Fibroblast of lung (primary cell): ENCODE results near the gene SDCCAG8. TPM values are rescaled to one million over a fixed set of nuclear protein-coding genes. Genes with fewer than 3 reads are reported as not detected.

Experiments
- DNase-seq, 2 donors: peaks; one replicate each; pipeline versions ENCODE4 v3.0.0 to v3.0.0-alpha.2; 2010; ENCODE audit warnings: low read depth in 2 of 2
- H2AFZ ChIP-seq: 2 replicates; pipeline ENCODE4 v1.5.1; 2012; ENCODE audit warnings: low read length, control low read depth, inconsistent platforms
- H3K27ac ChIP-seq: 2 replicates; pipeline ENCODE4 v1.5.1; 2011; ENCODE audit warnings: low read length, control low read depth; ENCODE audit not compliant: insufficient read depth
- H3K27me3 ChIP-seq: 2 replicates; pipeline ENCODE4 v1.5.1; 2011; ENCODE audit warnings: mild to moderate bottlenecking, low read length; ENCODE audit not compliant: control insufficient read depth, insufficient read depth
- H3K36me3 ChIP-seq: 2 replicates; pipeline ENCODE4 v1.5.1; 2011; ENCODE audit warnings: low read length; ENCODE audit not compliant: control insufficient read depth, insufficient read depth
- H3K4me1 ChIP-seq: 2 replicates; pipeline ENCODE4 v1.5.1; 2011; ENCODE audit warnings: low read length; ENCODE audit not compliant: control insufficient read depth, insufficient read depth; ENCODE audit errors: extremely low read depth
- H3K4me2 ChIP-seq: 2 replicates; pipeline ENCODE4 v1.5.1; 2011; ENCODE audit warnings: low read length, control low read depth; ENCODE audit not compliant: insufficient read depth; ENCODE audit errors: extremely low read depth
- H3K4me3 ChIP-seq, 4 experiments: fragments of 200-600 bp in 1 of 4; sonication (generic) in 1 of 4; replicated peaks in 1 of 4; 2 replicates each; pipeline ENCODE4 v1.5.1; 2011 to 2016; ENCODE audit warnings: low read length in 4 of 4, low read depth in 3 of 4, mild to moderate bottlenecking in 3 of 4, control low read depth in 2 of 4, inconsistent platforms in 1 of 4, mixed read lengths in 1 of 4; ENCODE audit not compliant: insufficient read depth in 1 of 4; ENCODE audit errors: control extremely low read depth in 1 of 4
- H3K79me2 ChIP-seq: 2 replicates; pipeline ENCODE4 v1.5.1; 2012; ENCODE audit warnings: mild to moderate bottlenecking, low read length, inconsistent platforms; ENCODE audit not compliant: control insufficient read depth, insufficient read depth
- H3K9ac ChIP-seq: 2 replicates; pipeline ENCODE4 v1.5.1; 2011; ENCODE audit warnings: mild to moderate bottlenecking, low read length, control low read depth; ENCODE audit not compliant: insufficient read depth
- H3K9me3 ChIP-seq: 2 replicates; pipeline ENCODE4 v1.5.1; 2012; ENCODE audit warnings: low read depth, low read length; ENCODE audit not compliant: control insufficient read depth, insufficient read depth
- H4K20me1 ChIP-seq: 2 replicates; pipeline ENCODE4 v1.5.1; 2011; ENCODE audit warnings: low read length; ENCODE audit not compliant: control insufficient read depth, insufficient read depth; ENCODE audit errors: extremely low read depth
- CTCF ChIP-seq, 2 donors: IDR thresholded peaks in 1 of 2; conservative IDR thresholded peaks in 1 of 2; 1 replicate in 1 of 2; 2 replicates in 1 of 2; pipeline ENCODE4 v1.5.1; 2011 to 2012; ENCODE audit warnings: low read length in 2 of 2, control low read depth in 1 of 2, inconsistent platforms in 1 of 2, low read depth in 1 of 2, mild to moderate bottlenecking in 1 of 2
- EZH2 ChIP-seq: IDR thresholded peaks from 2 replicates; pipeline ENCODE4 v1.5.1; 2012; ENCODE audit warnings: low read length, control low read depth, mild to moderate bottlenecking; ENCODE audit errors: missing control alignments
- polyA plus RNA-seq, 2 donors: library from polyadenylated mRNA; depleted of rRNA in 1 of 2; stranded (reverse) in 1 of 2; unstranded in 1 of 2; fragments of >200 nt; gene quantifications; 2 replicates each; pipeline ENCODE4 v1.2.1, GENCODE V29; 2011 to 2012; ENCODE audit warnings: missing spikeins in 1 of 2
- total RNA-seq: library from RNA; depleted of rRNA; stranded (reverse); fragments of >200 nt; gene quantifications from 2 replicates; pipeline ENCODE4 v1.2.1, GENCODE V29; 2014

The SDCCAG8 gene
- total and polyA plus RNA-seq, 2 donors (not counting 1 experiment from before 2014, with no cell fraction given), result 34.8 to 53.2 TPM

GRCh38 chr1:243294723-243295121 lies 38.9 kb downstream of the SDCCAG8 start:
- peak; percentile 31 to 77 for DNase-seq
- H3K9ac ChIP-seq, result no peak overlapping the region
- H3K79me2 ChIP-seq, result peaks cover 7% of the 10 kb centered on the region
- H3K4me1 ChIP-seq, result no peaks in the 10 kb centered on the region
- TF ChIP-seq CTCF (conservative IDR thresholded peaks at IDR 0.05 in 1 of 2, IDR thresholded peaks at IDR 0.05 in 1 of 2; ENCODE audit: low read depth in 1 of 2, low read length in 2 of 2) (no peak), EZH2 (no peak)
- H3K9me3 ChIP-seq, result no peaks in the 10 kb centered on the region
- H3K36me3 ChIP-seq, result peaks cover 3% of the 10 kb centered on the region
- H3K27me3 ChIP-seq, result no peaks in the 10 kb centered on the region
- H4K20me1 ChIP-seq, result no peaks in the 10 kb centered on the region
- no peak overlapping the region for H3K4me3 ChIP-seq
- no peak overlapping the region for H3K27ac ChIP-seq
- no peak overlapping the region for H2AFZ ChIP-seq
- H3K4me2 ChIP-seq, result no peak overlapping the region

- Histone ChIP-seq H3K27me3 (no peaks in the 10 kb centered on the region), H3K4me3 (no peak overlapping the region), H3K36me3 (peaks cover 3% of the 10 kb centered on the region), H3K4me1 (no peaks in the 10 kb centered on the region), H3K9me3 (no peaks in the 10 kb centered on the region), H2AFZ (no peak overlapping the region), H3K9ac (no peak overlapping the region), H4K20me1 (no peaks in the 10 kb centered on the region), H3K27ac (no peak overlapping the region), H3K79me2 (no peaks in the 10 kb centered on the region), H3K4me2 (no peak overlapping the region)
- no peak for DNase-seq
- TF ChIP-seq EZH2, result no peak
- no peak for TF ChIP-seq CTCF (conservative IDR thresholded peaks at IDR 0.05 in 1 of 2, IDR thresholded peaks at IDR 0.05 in 1 of 2; ENCODE audit: low read depth in 1 of 2, low read length in 2 of 2)
Measured at GRCh38 chr1:243299069-243299468, 43.2 kb downstream of the SDCCAG8 start.

- Histone ChIP-seq H4K20me1 (no peaks in the 10 kb centered on the region), H3K36me3 (peaks cover 3% of the 10 kb centered on the region), H3K9ac (no peak overlapping the region), H3K27me3 (no peaks in the 10 kb centered on the region), H3K27ac (no peak overlapping the region), H3K79me2 (no peaks in the 10 kb centered on the region), H3K4me1 (no peaks in the 10 kb centered on the region), H3K4me3 (no peak overlapping the region), H3K9me3 (no peaks in the 10 kb centered on the region), H2AFZ (no peak overlapping the region), H3K4me2 (no peak overlapping the region)
- DNase-seq, result no peak
- TF ChIP-seq CTCF (conservative IDR thresholded peaks at IDR 0.05 in 1 of 2, IDR thresholded peaks at IDR 0.05 in 1 of 2; ENCODE audit: low read depth in 1 of 2, low read length in 2 of 2) (no peak), EZH2 (no peak)
Measured at GRCh38 chr1:243301059-243301458, 45.2 kb downstream of the SDCCAG8 start.
